GM12875 (cell line): ENCODE data around the gene KYNU.
"Not testable (repeated sequence)": the region's sequence is repeated elsewhere in the genome, so short reads cannot be mapped to it uniquely, and the experiment has no call there.

Experiments
- H3K4me3 ChIP-seq: one replicate; pipeline ENCODE4 v1.5.1; 2011; ENCODE audit warnings: low read depth, low read length, control low read depth
- CTCF ChIP-seq: IDR thresholded peaks from 2 replicates; pipeline ENCODE4 v1.5.1; 2011; ENCODE audit warnings: low read depth, mild to moderate bottlenecking, control low read depth, inconsistent platforms, low read length, moderate library complexity, borderline replicate concordance; ENCODE audit not compliant: insufficient read depth

Gene KYNU

GRCh38 chr2:143088388-143088787, 210.9 kb downstream of the KYNU start:
- TF ChIP-seq CTCF = no peak
- H3K4me3 ChIP-seq = no peak overlapping the region

- not testable (repeated sequence) for H3K4me3 ChIP-seq
These were observed 212.1 kb downstream of the KYNU start for GRCh38 chr2:143089520-143089919.
